Measurements from ENCODE around the gene ARHGAP1.

The ARHGAP1 gene

DNA sequence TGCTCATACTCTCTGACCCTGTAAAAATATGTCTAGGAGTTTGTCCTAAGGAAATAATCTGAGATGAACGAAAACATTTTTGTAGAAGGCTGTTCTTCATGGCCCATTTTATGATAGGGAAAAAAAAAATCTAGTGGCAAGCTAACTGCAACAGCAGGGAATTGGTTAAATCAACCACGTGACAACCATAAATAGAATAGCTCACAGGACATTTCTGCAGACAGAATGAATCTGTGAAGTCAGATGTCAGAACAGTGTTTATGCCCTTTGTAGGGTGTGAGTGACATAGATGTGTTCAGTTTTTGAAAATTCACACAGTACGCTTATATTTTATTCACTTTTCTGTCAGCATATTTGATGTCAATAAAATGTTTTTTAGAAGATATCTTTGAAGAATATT is 16.1 kb downstream of the ARHGAP1 start:
- no peaks in the 10 kb centered on the region for H3K27me3 ChIP-seq (ENCODE audit: insufficient read depth, low read length)
- no peak overlapping the region for H3K14ac ChIP-seq (ENCODE audit: low read length)
- no peak overlapping the region for H2BK5ac ChIP-seq (ENCODE audit: low read depth, low read length, poor library complexity)
- H3K4me1 ChIP-seq (ENCODE audit: control insufficient read depth in 1 of 2, insufficient read depth in 2 of 2, low read length in 2 of 2): no peaks in the 10 kb centered on the region
- H3K9me3 ChIP-seq (ENCODE audit: insufficient read depth, low read depth, low read length): no peaks in the 10 kb centered on the region
- no peak for DNase-seq
- H2AK5ac ChIP-seq (ENCODE audit: low read length): no peak overlapping the region
- H3K4me3 ChIP-seq (ENCODE audit: low read depth, low read length): no peak overlapping the region
- H3K23ac ChIP-seq (ENCODE audit: low read length): no peak overlapping the region
- H2BK120ac ChIP-seq (ENCODE audit: insufficient read depth, low read length, poor library complexity): no peak overlapping the region
- H3K18ac ChIP-seq (ENCODE audit: low read length): no peak overlapping the region
- no peak overlapping the region for H4K8ac ChIP-seq (ENCODE audit: low read depth, low read length)
- H3K4me2 ChIP-seq (ENCODE audit: low read length): no peak overlapping the region
- H4K12ac ChIP-seq (ENCODE audit: low read depth, low read length): no peak overlapping the region
- H3K79me2 ChIP-seq (ENCODE audit: control insufficient read depth, insufficient read depth, low read length, poor library complexity): no peaks in the 10 kb centered on the region
- peaks cover 43 to 51% of the 10 kb centered on the region in 2 experiments for H3K36me3 ChIP-seq (ENCODE audit: control insufficient read depth in 1 of 2, insufficient read depth in 2 of 2, low read length in 2 of 2)
- no peak overlapping the region for H2AFZ ChIP-seq (ENCODE audit: insufficient read depth, low read length, poor library complexity)
- no peak overlapping the region for H3K4ac ChIP-seq (ENCODE audit: low read depth, low read length)
- no peaks in the 10 kb centered on the region for H3K79me1 ChIP-seq (ENCODE audit: low read length)
- H3K27ac ChIP-seq (ENCODE audit: low read depth, low read length): no peak overlapping the region
- H2BK12ac ChIP-seq (ENCODE audit: low read length): no peak overlapping the region
- no peak overlapping the region for H4K91ac ChIP-seq (ENCODE audit: low read depth, low read length)
- no CpG with 5 or more reads among the region's 3 CpGs for WGBS (ENCODE audit: extremely low coverage, insufficient coverage, insufficient read length)
- H3K9ac ChIP-seq (ENCODE audit: low read length): no peak overlapping the region

DNA sequence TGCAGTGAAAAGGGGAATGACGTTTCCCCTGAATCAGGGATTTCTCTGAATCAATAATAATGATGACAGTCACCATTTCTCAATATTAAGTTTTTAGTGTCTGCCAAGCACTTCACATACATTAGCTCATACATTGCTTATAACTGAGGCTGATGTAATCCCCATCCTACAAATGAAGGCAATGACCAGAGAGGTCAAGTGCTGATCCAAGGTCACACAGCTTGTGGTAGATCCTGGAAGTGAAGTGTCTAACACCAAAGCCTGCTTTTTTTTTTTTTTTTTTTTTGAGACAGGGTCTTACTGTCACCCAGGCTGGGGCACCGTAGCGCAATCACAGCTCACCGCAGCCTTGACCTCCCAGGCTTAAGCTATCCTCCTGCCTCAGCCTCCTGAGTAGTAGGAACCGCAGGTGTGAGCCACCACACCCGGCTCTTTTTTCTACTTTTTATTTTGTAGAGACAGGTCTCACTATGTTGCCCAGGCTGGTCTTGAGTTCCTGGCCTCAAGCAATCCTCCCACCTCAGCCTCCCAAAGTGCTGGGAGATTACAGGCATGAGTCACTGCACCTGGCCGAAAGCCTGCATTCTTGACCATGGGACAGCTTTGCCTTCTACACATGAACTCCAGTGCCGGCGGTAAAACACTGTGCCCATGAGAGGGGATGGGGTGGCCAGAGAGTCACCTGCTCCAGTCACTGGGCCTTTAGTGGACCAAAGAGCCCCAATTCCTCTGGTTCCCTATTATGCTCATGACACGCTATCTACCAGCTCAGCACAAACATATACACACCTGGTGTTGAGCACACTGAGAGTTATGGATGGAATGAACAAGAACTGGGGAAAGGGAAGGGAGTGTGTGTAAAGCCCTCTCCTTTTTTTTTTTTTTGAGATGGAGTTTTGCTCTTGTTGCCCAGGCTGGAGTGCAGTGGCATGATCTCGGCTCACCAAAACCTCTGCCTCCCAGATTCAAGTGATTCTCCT is 17.4 kb downstream of the ARHGAP1 start:
- peaks cover 54 to 60% of the 10 kb centered on the region in 2 experiments for H3K36me3 ChIP-seq (ENCODE audit: control insufficient read depth in 1 of 2, insufficient read depth in 2 of 2, low read length in 2 of 2)
- H4K8ac ChIP-seq (ENCODE audit: low read depth, low read length): no peak overlapping the region
- H2AFZ ChIP-seq (ENCODE audit: insufficient read depth, low read length, poor library complexity): no peak overlapping the region
- no peak overlapping the region for H3K23ac ChIP-seq (ENCODE audit: low read length)
- H2BK120ac ChIP-seq (ENCODE audit: insufficient read depth, low read length, poor library complexity): no peak overlapping the region
- no peaks in the 10 kb centered on the region for H3K27me3 ChIP-seq (ENCODE audit: insufficient read depth, low read length)
- no peaks in the 10 kb centered on the region for H3K9me3 ChIP-seq (ENCODE audit: insufficient read depth, low read depth, low read length)
- H3K4ac ChIP-seq (ENCODE audit: low read depth, low read length): no peak overlapping the region
- no peak overlapping the region for H2BK12ac ChIP-seq (ENCODE audit: low read length)
- WGBS (ENCODE audit: extremely low coverage, insufficient coverage, insufficient read length): no CpG with 5 or more reads among the region's 11 CpGs
- no peak overlapping the region for H3K9ac ChIP-seq (ENCODE audit: low read length)
- no peak overlapping the region for H4K12ac ChIP-seq (ENCODE audit: low read depth, low read length)
- no peak overlapping the region for H3K4me2 ChIP-seq (ENCODE audit: low read length)
- no peaks in the 10 kb centered on the region for H3K79me1 ChIP-seq (ENCODE audit: low read length)
- no peak overlapping the region for H2BK5ac ChIP-seq (ENCODE audit: low read depth, low read length, poor library complexity)
- H3K4me3 ChIP-seq (ENCODE audit: low read depth, low read length): no peak overlapping the region
- no peak overlapping the region for H3K27ac ChIP-seq (ENCODE audit: low read depth, low read length)
- no peak overlapping the region for H3K14ac ChIP-seq (ENCODE audit: low read length)
- no peak overlapping the region for H2AK5ac ChIP-seq (ENCODE audit: low read length)
- DNase-seq: peak; percentile 87 to 93
- no peak overlapping the region for H3K18ac ChIP-seq (ENCODE audit: low read length)
- H3K4me1 ChIP-seq (ENCODE audit: control insufficient read depth in 1 of 2, insufficient read depth in 2 of 2, low read length in 2 of 2): no peaks in the 10 kb centered on the region
- H4K91ac ChIP-seq (ENCODE audit: low read depth, low read length): no peak overlapping the region
- no peaks in the 10 kb centered on the region for H3K79me2 ChIP-seq (ENCODE audit: control insufficient read depth, insufficient read depth, low read length, poor library complexity)

DNA sequence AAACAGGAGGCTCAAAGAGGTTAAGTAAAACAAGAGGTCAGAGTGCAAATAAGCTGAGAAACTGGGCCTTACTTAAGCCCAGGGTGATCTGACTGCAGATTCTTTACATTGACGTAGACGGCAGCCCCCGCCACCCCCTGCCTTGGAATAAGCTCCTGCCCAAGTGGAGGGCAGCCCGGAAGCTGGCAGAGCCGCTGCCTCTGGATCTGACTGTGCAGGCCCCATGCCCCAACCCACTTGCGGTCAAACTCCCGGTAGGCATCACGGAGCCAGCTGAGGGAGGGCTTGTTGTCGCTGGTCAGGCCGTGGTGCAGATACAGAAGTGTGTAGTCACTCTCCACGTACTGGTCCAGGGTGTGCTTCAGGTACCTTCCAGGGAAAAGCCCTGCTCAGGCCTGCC is 18.6 kb downstream of the ARHGAP1 start:
- Histone ChIP-seq H3K23ac (ENCODE audit: low read length) (no peak overlapping the region), H3K4ac (ENCODE audit: low read depth, low read length) (no peak overlapping the region), H3K9me3 (ENCODE audit: insufficient read depth, low read depth, low read length) (no peaks in the 10 kb centered on the region), H3K9ac (ENCODE audit: low read length) (no peak overlapping the region), H3K14ac (ENCODE audit: low read length) (no peak overlapping the region), H3K18ac (ENCODE audit: low read length) (no peak overlapping the region), H3K79me2 (ENCODE audit: control insufficient read depth, insufficient read depth, low read length, poor library complexity) (no peaks in the 10 kb centered on the region), H2BK120ac (ENCODE audit: insufficient read depth, low read length, poor library complexity) (no peak overlapping the region), H3K27me3 (ENCODE audit: insufficient read depth, low read length) (no peaks in the 10 kb centered on the region), H3K4me3 (ENCODE audit: low read depth, low read length) (no peak overlapping the region), H2BK12ac (ENCODE audit: low read length) (no peak overlapping the region), H3K36me3 (ENCODE audit: control insufficient read depth in 1 of 2, insufficient read depth in 2 of 2, low read length in 2 of 2) (peaks cover 50 to 56% of the 10 kb centered on the region in 2 experiments), H4K91ac (ENCODE audit: low read depth, low read length) (no peak overlapping the region), H2BK5ac (ENCODE audit: low read depth, low read length, poor library complexity) (no peak overlapping the region), H3K27ac (ENCODE audit: low read depth, low read length) (no peak overlapping the region), H3K4me2 (ENCODE audit: low read length) (no peak overlapping the region), H4K12ac (ENCODE audit: low read depth, low read length) (no peak overlapping the region), H2AFZ (ENCODE audit: insufficient read depth, low read length, poor library complexity) (no peak overlapping the region), H4K8ac (ENCODE audit: low read depth, low read length) (no peak overlapping the region), H2AK5ac (ENCODE audit: low read length) (no peak overlapping the region), H3K79me1 (ENCODE audit: low read length) (no peaks in the 10 kb centered on the region), H3K4me1 (ENCODE audit: control insufficient read depth in 1 of 2, insufficient read depth in 2 of 2, low read length in 2 of 2) (no peaks in the 10 kb centered on the region)
- no CpG with 5 or more reads among the region's 11 CpGs for WGBS (ENCODE audit: extremely low coverage, insufficient coverage, insufficient read length)
- no peak for DNase-seq

DNA sequence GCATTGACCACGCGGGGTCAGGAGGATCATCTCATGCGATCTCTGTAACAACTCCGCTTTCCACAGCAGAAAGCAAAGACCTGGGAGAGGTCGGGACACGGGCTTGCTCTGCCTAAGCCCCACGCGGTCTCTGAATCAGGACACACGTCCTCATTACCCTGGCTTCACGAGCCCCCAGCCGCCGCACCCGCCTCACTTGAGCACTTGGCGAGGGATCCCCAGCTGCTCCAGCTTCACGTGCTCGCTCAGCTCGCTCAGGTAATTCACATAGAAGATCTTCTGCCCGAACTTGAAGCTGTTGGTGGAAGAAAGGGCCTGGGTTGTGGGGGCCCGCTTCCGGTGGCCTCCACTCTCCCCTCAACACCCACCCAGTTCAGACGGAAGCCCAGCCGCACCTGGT is 19.6 kb downstream of the ARHGAP1 start:
- no peak overlapping the region for H2BK12ac ChIP-seq (ENCODE audit: low read length)
- no CpG with 5 or more reads among the region's 22 CpGs for WGBS (ENCODE audit: extremely low coverage, insufficient coverage, insufficient read length)
- H2BK5ac ChIP-seq (ENCODE audit: low read depth, low read length, poor library complexity): no peak overlapping the region
- no peak overlapping the region for H3K27ac ChIP-seq (ENCODE audit: low read depth, low read length)
- H4K8ac ChIP-seq (ENCODE audit: low read depth, low read length): no peak overlapping the region
- H3K23ac ChIP-seq (ENCODE audit: low read length): no peak overlapping the region
- peaks cover 52 to 55% of the 10 kb centered on the region in 2 experiments for H3K36me3 ChIP-seq (ENCODE audit: control insufficient read depth in 1 of 2, insufficient read depth in 2 of 2, low read length in 2 of 2)
- H3K18ac ChIP-seq (ENCODE audit: low read length): no peak overlapping the region
- H3K4me3 ChIP-seq (ENCODE audit: low read depth, low read length): no peak overlapping the region
- peaks cover 2% of the 10 kb centered on the region in 2 experiments for H3K4me1 ChIP-seq (ENCODE audit: control insufficient read depth in 1 of 2, insufficient read depth in 2 of 2, low read length in 2 of 2)
- H2AK5ac ChIP-seq (ENCODE audit: low read length): no peak overlapping the region
- no peak overlapping the region for H3K4ac ChIP-seq (ENCODE audit: low read depth, low read length)
- DNase-seq: no peak
- no peaks in the 10 kb centered on the region for H3K79me2 ChIP-seq (ENCODE audit: control insufficient read depth, insufficient read depth, low read length, poor library complexity)
- no peak overlapping the region for H3K4me2 ChIP-seq (ENCODE audit: low read length)
- H3K79me1 ChIP-seq (ENCODE audit: low read length): peaks cover 3% of the 10 kb centered on the region
- H4K12ac ChIP-seq (ENCODE audit: low read depth, low read length): no peak overlapping the region
- no peak overlapping the region for H3K9ac ChIP-seq (ENCODE audit: low read length)
- no peak overlapping the region for H3K14ac ChIP-seq (ENCODE audit: low read length)
- no peaks in the 10 kb centered on the region for H3K9me3 ChIP-seq (ENCODE audit: insufficient read depth, low read depth, low read length)
- H4K91ac ChIP-seq (ENCODE audit: low read depth, low read length): no peak overlapping the region
- H2BK120ac ChIP-seq (ENCODE audit: insufficient read depth, low read length, poor library complexity): no peak overlapping the region
- H2AFZ ChIP-seq (ENCODE audit: insufficient read depth, low read length, poor library complexity): no peak overlapping the region
- H3K27me3 ChIP-seq (ENCODE audit: insufficient read depth, low read length): no peaks in the 10 kb centered on the region

Measured in trophoblast cell (in vitro differentiated cells and primary cell).